Measurements from ENCODE around the gene ADAT2.

Gene ADAT2

GRCh38 chr6:143399176-143399575 is 51.3 kb downstream of the ADAT2 start:
- in situ Hi-C loops (cut with HindIII; ENCODE audit: low sequenced_read_pairs): no loop called here

DNA sequence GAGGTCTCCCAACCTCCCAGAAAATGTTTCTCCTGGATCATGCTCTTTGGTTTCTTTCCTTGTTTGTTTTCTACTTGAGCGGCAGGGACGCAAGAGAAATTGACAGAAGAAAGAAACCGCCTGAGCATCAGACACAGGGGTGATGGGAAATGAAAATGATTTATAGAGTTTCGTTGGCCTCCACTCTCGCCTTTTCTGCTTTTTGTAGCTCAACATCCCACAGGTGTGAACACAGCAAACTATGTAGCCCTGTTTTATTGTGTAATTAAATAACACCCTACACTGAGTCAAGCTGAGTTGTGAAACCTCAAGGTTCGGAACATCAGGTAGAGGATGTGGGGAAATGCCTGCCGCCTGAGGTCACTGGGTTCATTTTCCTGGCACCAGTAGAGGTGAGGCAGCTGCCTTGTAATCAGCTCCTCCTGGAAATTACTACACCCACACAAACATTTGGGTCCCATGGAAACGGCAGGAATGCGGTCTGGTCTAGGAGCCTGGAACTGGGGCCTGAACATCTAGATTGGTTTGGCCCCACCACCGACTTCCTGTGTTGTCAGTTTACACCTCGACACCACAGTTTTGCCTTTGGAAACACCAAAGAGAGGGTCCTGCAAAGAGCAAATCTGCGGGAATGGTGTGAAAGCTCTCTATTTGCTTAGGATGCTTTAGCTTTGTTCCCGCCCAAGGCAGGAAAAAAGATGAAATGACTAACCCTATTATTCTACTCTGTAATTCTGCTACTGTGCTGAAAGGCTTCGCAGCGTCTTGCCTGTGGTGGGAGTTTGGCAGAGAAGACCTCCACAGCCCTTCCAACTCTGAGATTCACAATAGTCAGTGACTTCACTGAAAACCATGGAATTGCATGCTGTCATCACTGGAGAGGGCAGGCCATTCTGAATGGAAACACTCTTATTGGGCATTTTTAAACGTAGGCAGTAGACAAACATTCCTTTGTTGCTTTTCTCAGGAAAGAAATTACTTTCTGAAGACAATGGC is 53.0 kb downstream of the ADAT2 start:
- in situ Hi-C loops (cut with HindIII; ENCODE audit: low sequenced_read_pairs): no loop called here

DNA sequence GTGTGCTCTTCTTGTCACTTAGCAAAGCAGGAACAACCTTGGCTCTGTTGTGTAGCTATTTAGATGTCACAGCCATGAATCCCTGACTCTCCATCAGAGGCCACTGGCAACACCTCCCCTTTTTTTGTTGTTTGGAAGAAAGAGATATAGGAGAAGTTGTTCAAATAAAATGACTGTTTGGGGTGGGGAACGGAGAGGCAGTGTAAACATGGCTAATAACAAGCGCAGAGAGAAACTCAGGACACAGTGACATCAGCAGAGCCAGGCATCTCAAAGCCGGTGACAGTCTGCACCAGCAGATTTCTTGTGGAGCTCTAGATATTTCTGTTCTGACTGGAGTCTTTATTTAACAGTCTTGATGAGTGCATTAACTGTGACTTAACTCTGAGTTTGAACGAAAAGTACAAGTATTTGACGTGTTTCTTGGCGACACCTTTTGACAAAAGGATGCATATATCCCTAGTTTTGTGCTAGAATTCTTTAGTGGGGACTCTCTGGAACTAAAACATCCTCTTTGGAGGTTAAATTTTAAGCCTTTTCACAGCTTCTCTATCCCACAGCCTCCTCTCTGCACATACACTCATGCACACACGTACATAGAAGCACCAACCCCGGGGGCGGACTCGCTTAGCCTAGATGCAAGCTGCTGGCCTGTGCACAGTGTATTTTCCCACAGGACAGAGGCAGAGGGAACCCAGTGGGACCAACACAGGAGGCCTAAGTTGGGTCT is 53.8 kb downstream of the ADAT2 start:
- in situ Hi-C loops (cut with HindIII; ENCODE audit: low sequenced_read_pairs): no loop called here

- in situ Hi-C loops (cut with HindIII; ENCODE audit: low sequenced_read_pairs): no loop called here
These were observed 54.8 kb downstream of the ADAT2 start for GRCh38 chr6:143395699-143396098.

GRCh38 chr6:143394389-143394788 is 56.1 kb downstream of the ADAT2 start:
- in situ Hi-C loops (cut with HindIII; ENCODE audit: low sequenced_read_pairs): no loop called here

GRCh38 chr6:143390278-143390677 is 60.2 kb downstream of the ADAT2 start:
- in situ Hi-C loops (cut with HindIII; ENCODE audit: low sequenced_read_pairs): no loop called here

DNA sequence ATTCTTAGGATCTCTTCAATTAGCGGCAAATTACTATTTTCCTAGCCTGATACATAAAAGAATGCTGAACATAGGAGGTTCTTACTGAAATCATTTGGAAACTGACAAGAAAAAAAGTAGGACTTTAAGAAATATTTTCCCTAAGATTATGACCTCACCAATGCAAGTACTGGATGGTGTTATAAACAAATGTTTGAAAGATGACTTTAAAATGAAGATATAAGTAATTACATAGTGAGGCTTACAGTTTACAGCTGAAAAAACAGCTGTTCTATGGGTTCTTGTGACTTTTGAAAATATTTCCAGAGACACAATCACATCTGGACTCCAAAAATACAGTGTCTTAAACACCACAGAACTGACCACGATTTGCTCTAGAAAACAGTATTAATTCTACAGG is 64.9 kb downstream of the ADAT2 start:
- in situ Hi-C loops (cut with HindIII; ENCODE audit: low sequenced_read_pairs): no loop called here

DNA sequence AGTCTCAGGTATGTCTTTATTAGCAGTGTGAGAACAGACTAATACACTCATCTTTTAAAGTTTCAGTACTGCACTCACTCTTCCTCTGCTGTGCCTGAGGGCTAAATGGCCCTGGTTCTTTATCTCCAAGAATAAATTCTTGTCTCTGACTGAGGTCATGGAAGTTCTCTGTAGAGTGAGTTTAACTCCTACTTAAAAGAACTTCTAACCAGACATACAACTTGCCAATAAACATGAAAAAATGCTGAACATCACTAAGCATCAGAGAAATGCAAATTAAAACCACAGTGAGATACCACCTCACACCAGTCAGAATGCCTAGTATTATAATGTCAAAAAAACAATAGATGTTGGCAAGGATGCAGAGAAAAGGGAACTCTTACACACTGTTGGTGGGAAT is 73.6 kb downstream of the ADAT2 start:
- in situ Hi-C loops (cut with HindIII; ENCODE audit: low sequenced_read_pairs): no loop called here

DNA sequence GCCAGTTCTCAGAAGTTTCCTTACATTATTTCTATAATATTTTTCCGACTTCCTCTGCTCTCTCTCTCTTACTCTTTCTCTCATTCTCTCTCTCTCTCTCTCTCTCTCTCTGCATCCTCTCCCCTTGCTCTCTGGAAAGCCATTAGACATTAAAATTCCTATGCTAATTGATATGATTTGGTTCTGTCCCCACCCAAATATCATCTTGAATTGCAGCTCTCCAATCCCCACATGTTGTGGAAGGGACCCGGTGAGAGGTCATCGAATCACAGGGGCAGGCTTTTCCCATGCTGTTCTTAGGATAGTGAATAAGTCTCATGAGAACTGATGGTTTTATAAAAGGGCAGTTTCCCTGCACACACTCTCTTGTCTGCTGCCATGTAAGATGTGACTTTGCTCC is 74.1 kb downstream of the ADAT2 start:
- in situ Hi-C loops (cut with HindIII; ENCODE audit: low sequenced_read_pairs): no loop called here

GRCh38 chr6:143375022-143375585 is 75.4 kb downstream of the ADAT2 start:
- in situ Hi-C loops (cut with HindIII; ENCODE audit: low sequenced_read_pairs): no loop called here

- in situ Hi-C loops (cut with HindIII; ENCODE audit: low sequenced_read_pairs): no loop called here
These were observed 76.5 kb downstream of the ADAT2 start for GRCh38 chr6:143374014-143374413.

Data from DLD1 (cell line).